Esophagus mucosa (tissue), 1 donor: ENCODE data around the gene PDX1. TPM values are rescaled to one million over a fixed set of nuclear protein-coding genes. Genes with fewer than 3 reads are reported as not detected.

ENCODE experiments used
- ATAC-seq: fragments of 200-7000 bp; cut with Tn5 transposase; one replicate; pipeline ENCODE4 v1.9.1; 2020
- total RNA-seq: library from RNA; stranded (reverse); gene quantifications from one replicate; pipeline ENCODE4 v1.2.4, GENCODE V29; 2023
- donor health status: DM: yes; HTN: yes; CAD: no.

Gene PDX1
- not detected for total RNA-seq

DNA sequence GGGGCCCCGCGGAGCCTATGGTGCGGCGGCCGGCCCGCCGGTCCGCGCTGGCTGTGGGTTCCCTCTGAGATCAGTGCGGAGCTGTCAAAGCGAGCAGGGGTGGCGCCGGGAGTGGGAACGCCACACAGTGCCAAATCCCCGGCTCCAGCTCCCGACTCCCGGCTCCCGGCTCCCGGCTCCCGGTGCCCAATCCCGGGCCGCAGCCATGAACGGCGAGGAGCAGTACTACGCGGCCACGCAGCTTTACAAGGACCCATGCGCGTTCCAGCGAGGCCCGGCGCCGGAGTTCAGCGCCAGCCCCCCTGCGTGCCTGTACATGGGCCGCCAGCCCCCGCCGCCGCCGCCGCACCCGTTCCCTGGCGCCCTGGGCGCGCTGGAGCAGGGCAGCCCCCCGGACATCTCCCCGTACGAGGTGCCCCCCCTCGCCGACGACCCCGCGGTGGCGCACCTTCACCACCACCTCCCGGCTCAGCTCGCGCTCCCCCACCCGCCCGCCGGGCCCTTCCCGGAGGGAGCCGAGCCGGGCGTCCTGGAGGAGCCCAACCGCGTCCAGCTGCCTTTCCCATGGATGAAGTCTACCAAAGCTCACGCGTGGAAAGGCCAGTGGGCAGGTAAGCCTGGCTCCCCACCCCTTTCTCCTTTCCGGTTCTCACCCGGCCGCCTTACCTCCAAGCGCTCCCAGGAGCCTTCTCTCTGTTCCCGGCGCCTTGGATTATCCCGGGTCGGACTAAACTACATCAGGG is at the start of gene PDX1:
PDX1 (plus strand) TSS at position 67 of the 743 bp plus-strand sequence; CDS start at position 206, 139 bp downstream.
- ATAC-seq: peak; percentile 68

GRCh38 chr13:27878274-27878673 is 41.5 kb upstream of the PDX1 start:
- ATAC-seq: no peak

DNA sequence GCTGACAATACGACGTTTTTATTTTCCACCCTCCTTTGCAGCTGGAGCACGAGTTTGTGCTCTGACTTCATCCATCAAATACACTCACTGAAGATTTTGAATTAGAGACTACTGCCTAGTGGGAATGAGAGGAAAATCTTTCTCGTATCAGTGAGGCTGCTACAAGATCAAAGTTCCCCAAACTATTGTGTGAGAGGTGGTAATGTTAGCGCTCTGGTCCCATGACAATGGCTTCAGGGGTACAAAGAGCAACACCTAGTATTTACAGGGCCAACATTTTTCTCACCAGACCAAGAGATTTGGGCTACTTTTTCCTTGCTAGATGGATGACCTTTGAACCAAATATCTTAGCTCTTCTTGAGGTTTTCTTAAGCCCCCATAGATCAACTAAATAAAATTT is 30.3 kb upstream of the PDX1 start:
- no peak for ATAC-seq

DNA sequence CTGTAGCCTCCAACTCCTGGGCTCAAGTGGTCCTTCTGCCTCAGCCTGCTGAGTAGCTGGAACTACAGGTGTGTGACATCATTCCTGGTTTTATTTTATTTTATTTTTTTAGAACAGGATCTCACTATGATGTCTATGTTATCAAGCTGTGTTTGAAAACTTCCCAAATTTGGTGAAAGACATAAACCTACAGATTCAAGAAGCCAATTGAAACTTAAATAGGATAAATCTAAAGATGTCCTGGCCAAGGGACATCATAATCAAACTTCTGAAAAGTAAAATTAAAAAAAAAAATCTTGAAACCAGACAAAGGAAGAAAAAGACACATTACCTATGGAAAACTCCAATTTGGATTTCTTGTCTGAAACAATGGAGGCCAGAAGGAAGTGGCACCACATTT is 23.1 kb upstream of the PDX1 start:
- ATAC-seq: no peak

DNA sequence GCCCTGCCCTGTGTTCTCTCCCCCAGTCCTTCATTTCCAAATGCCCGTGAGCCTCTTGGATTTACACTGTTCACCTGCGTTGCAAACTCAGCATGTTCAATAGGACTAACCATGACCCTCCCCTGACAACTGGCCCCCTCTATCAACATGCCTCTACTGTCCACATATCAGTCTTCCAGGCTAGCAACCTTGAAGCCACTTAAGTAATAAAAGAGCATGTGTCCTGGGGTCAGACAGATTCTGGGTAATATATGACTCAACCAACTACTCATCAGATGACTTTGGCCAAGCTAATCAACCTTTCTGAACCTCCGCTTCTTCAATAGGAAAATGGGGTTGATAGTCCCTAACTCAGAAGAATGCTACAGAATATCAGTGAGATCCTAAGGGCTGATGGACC is 15.1 kb upstream of the PDX1 start:
- ATAC-seq: no peak

GRCh38 chr13:27905650-27906049 is 14.2 kb upstream of the PDX1 start:
- ATAC-seq: no peak

DNA sequence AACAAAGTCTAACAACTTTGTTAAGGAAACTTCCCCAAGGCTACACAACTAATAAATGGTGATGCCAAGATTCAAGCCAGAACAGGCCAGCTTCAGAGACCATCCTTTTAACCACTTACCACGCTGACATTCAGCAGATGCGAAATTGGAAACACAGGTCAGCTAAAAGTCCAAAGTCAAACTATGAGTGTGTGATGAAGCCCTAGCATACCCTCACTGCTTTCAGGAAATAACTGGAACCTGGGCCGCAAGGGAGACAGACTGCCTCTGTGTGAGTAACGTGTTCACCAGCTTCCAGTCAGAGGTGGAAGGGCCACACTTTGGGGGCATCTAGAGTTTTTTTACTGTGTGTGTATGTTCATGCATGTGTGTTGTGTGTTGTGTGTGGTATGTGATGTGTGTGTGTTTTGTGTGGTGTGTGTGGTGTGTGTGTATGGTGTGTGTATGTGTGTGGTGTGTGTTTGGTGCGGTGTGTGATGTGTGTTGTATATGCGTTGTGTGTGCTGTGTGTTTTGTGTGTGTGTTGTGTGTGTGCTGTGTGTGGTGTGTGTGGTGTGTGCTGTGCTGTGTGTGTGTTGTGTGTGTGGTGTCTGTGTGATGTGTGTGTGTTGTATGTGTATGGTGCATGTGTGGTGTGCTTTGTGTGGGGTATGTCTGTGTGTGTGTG is 12.5 kb upstream of the PDX1 start:
- no peak for ATAC-seq

GRCh38 chr13:27909378-27909777 is 10.4 kb upstream of the PDX1 start:
- ATAC-seq: no peak

DNA sequence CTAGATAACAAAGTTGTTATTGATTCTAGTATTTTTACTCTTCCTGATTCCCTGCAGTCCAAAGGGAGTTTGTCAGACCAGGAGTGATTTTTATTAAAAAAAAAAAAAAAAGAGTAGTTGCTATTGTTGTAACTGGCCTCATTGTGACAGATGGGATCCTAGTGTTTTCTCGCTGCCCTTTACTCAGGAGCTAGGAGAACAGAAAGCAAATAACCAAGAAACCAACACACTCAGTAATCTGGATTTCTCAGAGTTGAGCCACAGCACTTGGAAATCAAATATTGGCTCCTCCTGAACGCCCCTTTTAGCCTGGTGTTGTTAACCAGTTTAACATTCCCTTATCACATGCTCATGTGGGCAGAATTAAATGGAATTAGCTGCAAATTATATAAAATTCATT is 8.3 kb upstream of the PDX1 start:
- no peak for ATAC-seq

DNA sequence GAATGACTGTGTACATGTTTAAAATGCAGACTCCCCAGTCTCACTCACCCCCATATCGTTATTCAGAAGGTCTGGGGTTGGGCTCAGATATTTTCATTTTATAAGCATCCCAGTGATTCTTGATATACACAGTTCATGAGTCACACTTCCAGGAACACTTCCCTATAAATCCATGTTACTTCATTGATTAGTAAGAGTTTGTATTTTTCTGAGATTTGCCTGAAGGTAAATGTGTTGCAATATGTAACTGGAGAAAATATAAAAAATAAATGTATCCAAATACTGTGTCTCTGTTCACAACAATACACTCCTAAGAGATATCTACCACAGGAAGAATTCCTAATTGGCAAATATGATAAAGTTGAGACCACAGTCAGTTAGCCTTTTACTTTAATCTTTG is 6.6 kb upstream of the PDX1 start:
- ATAC-seq: no peak

- ATAC-seq: no peak
Observed at GRCh38 chr13:27915301-27916207, 4.2 kb upstream of the PDX1 start.

GRCh38 chr13:27917121-27917947 is 2.5 kb upstream of the PDX1 start:
- ATAC-seq: no peak

DNA sequence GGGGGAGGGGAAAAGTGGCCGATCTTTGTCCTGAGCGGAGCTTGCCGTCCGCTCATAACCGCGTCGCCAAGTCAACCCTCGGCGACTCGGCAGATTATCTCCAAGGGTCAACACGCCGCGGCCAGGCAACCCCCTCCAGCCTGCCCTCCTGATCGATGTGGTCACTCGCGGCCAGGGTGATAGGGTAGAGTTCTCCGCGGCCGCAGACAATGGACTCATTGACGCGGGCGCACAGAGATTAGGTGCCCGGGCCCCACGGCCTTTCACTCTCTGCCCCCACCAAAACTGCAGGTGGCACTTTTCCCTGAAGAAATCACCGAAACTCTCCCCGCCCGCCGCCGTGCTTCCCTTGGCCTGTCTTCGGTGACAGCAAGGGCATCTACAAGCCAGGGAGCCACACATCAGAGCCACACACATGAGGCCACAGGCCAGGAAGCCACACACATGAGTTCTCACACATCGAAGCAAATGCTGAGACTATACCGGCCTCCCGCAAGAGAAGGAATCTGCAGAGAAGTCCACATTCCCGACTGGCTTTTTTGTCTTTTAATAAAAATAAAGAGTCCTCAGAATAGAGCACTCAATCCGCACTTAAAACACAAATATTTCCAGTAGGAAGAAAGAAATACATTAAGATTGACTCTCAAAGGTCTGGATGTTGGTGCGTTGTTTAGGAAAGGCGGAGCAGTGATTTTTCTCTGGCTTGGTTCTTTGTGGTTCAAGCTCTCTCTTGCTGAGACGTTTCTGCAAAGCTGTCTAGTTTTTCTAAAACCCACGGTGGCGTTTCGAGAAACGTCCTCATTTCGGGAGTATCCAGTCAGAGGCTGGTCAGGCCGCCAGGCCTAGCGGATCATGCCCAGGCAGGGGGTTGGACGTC is 1.5 kb upstream of the PDX1 start:
- no peak for ATAC-seq

GRCh38 chr13:27918918-27919658 is 712 bp upstream of the PDX1 start:
- no peak for ATAC-seq

DNA sequence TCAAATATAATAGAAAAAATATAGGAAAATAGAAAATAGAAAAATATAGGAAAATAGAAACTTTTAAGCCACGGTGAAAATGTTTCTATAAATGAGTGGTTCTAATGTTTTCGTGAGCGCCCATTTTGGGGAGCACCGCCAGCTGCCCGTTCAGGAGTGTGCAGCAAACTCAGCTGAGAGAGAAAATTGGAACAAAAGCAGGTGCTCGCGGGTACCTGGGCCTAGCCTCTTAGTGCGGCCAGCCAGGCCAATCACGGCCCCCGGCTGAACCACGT is 204 bp upstream of the PDX1 start:
- no peak for ATAC-seq

DNA sequence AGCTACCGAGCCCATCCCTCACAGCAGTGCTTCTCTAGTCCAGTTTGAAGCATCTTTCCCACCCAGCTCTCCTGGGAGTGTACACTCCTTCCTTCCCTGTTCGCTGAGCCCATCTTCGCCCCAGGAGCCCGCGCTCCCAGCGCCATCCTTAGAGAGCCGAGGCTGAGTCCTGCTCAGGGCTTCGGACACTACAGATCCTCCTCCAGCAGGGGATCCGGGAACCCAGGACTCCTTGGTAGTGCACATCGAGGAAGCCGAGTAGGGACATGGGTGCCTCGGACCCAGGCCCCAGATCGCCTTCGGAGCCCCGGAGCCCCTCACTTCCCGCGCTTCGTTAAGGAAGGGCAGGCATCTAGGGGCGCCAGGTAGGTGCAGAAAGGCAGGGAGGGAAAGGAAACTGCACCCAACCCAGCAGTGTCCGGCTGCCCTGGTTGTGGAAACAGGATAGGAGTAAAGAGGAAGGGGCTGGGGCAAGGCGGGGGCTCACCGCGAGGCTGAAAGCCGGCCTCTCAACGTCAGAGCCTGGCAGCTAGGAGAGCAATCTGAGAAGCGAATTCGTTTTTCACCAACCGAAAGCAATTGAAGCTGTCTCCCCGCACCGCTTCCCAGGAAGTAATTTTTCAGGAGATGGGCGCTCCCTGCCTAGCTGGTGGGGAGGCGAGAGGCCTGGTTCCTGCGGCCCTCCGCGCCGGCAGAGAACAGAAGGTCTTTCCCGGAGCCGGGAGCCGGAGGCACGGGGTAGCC is 1.0 kb downstream of the PDX1 start:
- no peak for ATAC-seq

DNA sequence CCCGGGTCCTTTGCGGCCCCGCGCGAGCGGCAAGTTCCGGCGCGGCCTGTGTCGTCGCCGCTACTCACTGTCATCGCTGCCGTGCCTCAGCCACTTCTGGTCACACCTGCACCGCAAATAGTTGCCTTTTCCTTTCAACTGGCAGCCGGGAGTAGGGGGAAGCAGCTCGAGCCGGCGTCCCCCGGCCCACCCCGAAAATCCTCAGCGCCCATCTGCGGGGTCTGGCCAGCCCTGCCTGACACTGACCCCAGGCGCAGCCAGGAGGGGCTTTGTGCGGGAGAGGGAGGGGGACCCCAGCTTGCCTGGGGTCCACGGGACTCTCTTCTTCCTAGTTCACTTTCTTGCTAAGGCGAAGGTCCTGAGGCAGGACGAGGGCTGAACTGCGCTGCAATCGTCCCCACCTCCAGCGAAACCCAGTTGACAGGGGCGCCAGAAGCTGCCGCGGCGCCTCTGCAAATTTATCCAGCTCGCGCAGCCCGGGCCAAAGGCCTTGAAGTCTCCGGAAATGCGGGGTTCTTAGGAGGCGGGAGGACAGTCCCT is 1.7 kb downstream of the PDX1 start:
- ATAC-seq: no peak

GRCh38 chr13:27921961-27922882 is 2.4 kb downstream of the PDX1 start:
- ATAC-seq: no peak
